HS-27A (cell line): Measurements from ENCODE around the gene MAFB.

Experiments
- DNase-seq: peaks from one replicate; pipeline ENCODE4 v3.0.0-alpha.2; 2012; ENCODE audit warnings: low read depth, missing footprints

Gene MAFB

DNA sequence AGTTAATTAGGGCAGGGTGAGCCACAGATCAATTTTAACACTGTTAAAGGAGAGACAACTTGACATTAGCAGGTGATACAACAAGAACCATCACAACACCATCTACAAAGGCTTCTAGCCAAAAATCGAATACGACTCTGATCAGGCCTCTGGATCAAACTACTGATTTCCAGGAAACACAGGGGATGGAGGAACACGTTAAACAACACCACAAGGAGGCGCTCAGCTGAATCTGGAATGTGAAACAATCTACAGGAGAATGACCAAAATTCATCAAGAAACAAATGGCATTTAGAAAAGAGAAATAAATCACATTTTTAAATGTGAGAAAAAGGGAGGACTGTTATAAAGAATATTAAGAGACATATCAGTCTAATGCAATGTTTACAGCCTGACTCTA lies 13.5 kb upstream of the MAFB start:
- no peak for DNase-seq

- DNase-seq = no peak
Observed at GRCh38 chr20:40698744-40699143, 9.7 kb upstream of the MAFB start.

DNA sequence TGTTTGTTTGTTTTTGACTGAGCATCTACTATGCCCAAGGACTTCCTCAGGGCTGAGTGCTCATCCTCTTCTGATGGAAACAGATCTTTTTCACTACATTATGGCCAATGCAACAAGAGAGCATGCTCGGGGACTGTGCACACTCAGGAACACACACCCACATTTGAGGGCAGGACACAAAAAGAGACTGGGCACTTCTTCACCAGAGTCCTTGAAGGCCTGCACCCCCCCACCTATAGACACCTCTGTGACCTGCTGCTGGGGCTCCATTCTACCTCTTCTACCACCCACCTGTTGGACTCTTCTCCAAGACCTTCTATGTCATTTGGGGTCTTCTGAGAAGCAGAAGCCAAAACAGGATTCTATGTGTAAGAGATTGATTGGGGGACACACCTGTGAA lies 9.2 kb upstream of the MAFB start:
- no peak for DNase-seq

DNA sequence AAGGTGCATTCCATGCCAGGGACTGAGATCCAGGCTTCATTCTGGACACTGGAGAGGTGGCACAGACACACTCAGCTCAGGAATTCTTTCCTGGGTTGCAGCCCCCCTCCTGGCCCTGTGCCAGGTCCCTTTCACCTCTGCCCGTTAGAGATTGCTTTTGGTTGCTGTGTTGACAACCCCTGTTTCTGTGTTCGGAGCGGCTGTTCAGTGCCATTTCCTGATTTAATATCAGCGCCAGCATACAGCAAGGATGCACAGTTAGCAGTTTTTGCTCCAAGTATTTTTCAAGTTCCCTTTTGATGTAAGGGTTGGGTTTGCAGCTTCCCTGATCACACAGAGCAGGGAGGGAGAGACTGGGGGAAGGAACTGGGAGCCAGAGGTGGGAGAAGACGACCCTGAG lies 8.5 kb upstream of the MAFB start:
- DNase-seq = no peak

DNA sequence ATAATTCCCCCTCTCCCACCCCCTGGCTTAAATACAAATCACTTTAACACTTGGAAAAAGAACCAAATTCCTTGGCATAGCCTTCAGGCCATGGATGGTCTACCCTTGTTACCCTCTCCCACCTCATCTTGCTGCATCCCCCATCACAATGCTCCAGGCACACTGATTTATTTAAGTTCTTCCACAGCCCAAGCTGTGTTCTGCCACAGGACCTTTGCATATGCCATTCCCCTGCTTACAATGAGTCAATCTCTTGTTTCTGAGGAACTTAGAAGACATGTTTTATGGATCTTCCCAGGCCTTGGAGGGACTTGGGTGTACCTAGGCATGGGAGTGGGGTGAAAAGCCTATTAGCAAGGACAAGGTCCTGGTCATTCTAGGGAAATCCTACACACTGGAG lies 6.2 kb upstream of the MAFB start:
- DNase-seq = no peak

- no peak for DNase-seq
Observed at GRCh38 chr20:40694246-40694645, 5.2 kb upstream of the MAFB start.

DNA sequence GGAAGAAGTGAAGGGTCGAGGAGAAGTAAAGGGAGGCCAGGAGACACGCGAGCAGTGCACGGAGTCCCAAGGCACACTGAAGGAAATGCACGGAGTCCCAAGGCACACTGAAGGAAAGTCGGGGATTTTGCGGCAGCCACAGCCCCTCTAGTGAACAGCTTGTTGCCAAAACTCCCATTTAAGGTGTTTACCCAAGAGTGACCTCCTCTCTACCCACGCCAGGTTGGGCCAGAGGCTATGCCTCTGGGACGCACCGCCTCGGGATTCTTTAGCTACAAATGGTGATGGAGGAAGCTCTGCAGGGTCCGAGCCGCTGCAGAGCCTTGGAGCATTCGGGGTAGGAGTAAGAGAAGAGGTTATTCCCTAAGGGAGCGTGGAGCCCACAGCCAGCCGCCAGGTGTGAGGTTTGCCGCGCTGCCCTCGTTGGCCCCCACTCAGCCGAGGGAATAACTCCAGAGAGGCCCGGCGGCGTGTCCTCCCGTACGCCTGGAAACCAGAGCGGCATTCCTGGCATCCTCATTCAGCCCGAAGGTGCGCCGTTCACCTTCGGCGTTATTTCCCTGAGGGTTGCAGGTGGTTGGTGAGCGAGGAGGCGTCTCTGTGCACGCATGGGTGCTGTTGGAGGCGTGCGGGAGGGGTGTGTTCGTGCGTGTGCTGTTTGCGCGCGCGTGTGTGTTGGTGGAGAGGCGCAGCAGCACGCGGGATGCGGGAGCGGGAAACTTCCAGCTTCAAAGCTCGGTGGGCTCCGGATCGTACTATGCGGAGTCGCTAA lies 3.4 kb upstream of the MAFB start:
- DNase-seq = no peak

- DNase-seq = no peak
Observed at GRCh38 chr20:40691566-40692239, 2.7 kb upstream of the MAFB start.

- DNase-seq = no peak
Observed at GRCh38 chr20:40690836-40691565, 2.0 kb upstream of the MAFB start.

DNA sequence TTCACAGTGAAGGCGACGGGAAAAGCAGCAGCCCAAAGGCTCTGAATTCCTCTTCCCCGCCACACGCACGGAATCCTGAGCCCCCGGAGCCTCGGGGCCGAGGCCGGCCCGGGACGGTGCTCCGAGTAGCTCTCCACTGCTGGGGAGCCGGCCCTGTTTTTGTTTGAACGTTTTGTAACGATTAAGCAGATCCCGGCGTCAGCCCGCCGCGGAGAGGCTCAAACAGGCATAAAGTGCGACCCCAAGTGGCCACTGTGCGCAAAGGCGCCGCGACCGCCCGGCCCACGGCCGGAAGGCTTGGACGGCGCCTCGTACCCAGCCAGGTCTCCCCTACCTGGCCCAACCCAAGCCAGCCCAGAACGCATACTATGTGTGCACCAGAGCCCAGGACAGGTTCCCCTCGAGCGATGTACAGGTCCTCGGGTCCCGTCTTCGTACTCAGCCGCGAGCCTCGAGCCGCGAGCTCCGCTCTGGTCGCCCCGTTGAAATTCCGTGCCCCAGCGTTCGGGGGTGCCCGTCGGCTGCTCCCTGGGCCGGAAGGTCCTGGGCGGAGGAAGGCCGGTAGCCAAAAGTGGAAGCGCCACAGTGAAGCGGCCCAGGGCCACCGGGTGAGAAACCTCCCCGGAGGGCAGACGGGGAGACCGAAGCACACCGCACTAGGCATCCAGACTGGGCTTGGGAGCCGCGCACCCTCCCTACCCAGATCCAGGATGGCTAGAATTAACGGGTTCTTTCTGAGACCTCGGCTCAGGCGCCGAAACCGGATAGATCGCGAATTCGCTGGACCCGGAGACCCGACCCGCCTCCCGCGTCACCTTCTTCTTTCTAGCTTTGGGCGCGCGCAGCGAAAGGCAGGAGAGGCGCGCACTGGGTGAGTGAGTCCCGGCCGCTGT lies 1.2 kb upstream of the MAFB start:
- DNase-seq = peak; percentile 8

GRCh38 chr20:40688129-40689099 lies 622 bp downstream of the MAFB start:
- DNase-seq = no peak

DNA sequence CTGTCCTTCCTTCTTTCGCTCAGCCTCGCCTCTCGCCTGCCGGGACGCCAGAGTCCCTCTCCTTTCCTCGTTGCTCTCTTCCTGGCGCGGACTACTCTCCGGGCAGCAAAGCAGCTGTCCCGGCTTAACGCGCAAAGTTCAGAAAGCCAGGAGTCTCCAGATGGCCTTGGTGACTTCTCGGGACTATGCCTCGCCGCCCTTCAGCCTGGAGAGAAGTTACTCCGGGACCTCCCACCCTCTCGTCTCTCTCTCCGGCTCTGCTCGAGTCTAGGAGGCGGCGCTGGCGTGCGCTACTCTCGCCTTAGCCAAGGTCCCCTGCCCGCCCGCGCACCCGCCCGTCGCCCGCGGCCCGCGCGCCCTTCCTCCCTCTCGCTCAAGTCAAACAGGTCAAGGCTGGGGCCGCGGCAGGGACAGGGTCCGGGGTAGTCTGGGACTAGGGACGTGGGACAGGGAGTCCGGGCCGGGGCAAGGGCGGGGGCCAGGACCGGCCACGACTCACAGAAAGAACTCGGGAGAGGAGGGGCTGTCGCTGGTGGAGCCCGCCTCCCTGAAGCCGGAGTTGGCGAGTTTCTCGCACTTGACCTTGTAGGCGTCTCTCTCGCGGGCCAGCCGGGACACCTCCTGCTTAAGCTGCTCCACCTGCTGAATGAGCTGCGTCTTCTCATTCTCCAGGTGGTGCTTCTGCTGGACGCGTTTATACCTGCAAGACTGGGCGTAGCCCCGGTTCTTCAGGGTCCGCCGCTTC lies 1.5 kb downstream of the MAFB start:
- no peak for DNase-seq

GRCh38 chr20:40686893-40687292 lies 2.1 kb downstream of the MAFB start:
- DNase-seq = no peak

DNA sequence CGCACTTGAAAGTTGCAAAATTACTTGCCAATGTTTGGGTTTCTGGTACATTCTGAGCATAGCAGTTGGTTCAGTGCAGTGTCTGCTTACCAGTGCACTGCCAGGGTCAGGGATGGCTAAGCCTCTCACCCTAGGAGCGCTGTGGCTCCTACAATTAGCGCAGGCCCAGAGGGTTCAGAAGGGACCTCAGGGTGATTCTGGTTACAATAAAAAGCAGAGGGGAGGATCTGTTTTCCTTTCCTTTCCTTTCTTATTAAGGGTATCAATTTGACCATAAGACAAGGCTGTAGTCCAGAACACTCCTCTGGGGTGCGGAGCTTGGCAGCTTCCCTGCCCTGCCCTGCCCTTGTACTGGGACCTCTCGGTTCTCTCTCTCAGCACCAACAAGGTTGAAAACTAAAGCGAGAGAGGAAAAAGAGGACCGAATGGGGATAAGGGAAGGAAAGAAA lies 2.6 kb downstream of the MAFB start:
- DNase-seq = no peak

GRCh38 chr20:40685349-40685748 lies 3.7 kb downstream of the MAFB start:
- DNase-seq = no peak

DNA sequence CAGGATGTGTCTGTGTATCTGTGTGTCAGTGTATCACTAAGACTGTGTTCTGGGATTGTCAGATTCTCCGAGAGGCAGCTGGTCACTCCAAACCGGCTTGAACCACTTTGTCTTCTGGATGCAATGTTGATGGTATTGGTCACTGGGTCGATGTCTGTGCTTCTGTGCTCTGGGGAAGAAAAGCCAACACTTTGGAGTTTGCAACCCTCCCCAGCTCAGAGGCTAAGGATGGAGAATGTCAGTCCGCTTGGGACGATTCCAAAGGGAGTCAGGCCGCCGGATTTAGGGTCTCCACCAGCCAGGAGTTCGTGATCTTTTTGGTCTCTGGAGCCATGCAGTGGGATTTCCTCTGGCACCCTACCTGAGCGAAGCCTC lies 5.2 kb downstream of the MAFB start:
- DNase-seq = no peak

DNA sequence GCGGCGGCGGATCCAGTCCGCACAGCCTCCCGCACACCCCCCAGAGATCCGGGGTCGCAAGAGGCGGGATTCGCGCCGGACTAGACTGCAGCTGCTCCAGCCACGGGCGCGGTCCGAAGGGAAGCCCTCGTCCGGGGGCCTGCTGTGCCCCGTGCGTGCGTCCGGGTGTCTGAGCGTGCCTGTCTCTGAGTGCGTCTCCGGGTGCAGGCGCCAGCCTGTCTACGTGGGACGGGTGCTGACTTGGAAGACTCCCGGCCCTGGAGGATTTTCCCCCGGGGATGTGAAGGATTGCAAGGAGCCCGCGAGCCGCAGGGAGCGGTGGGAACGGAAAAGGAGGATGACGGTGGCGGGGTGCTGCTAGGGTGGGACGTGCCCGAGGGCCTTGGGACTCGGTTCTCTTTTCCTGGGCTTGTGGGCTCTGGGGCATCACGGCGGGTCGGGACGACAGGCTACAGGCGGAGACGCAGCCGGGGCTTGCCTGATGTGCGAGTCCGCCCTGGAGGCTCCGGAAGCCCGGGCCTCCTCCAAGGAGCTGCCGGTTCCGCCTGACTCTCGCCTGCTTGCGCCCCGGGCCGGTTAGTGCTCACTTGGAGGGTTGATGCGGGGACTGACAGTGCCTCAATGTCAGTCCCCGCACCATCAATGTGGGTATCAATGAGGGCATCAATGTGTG lies 5.7 kb downstream of the MAFB start:
- DNase-seq = no peak

DNA sequence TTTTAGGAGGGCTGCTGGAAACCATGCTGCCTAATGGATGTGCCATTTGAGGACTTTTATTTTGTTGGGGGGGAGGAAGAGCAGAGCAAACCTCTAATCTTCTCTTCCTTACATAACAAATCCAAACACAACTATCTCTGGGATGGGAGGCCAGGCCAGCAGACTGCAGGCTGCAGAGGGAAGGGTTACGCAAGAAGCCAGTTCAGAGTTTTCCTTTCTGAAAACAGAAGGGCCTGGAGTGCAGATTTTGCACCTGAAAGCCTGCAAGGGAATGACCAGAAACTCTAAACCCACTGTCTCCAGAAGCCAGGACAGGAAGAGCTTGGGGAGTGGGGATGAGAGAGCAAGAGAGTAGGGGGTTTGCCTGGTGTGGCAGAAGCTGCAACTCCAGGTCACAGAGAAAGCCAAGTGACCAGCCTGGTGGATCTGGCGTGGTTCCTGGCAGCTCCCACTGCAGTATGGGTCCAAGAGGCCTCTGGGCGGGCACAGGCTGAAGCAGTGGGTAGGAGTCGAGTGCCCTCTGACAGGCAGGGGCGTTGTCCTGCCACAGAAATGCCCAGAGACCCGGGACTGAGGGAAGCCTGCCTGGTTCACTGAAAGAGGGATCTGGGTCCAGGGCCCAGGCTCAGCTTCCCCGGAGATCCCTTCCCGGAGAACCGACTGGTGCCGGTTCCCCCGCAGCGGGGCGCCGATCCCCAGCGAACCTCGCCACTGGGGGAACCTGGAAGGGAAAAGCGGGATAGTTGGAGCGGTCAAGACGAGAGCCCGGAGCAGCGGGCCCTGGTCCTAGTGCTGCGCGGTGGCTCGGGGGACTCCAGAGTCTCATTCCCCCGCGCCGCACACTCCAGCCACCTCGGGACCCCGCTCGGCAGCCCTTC lies 6.7 kb downstream of the MAFB start:
- DNase-seq = no peak

- no peak for DNase-seq
Observed at GRCh38 chr20:40681684-40682083, 7.4 kb downstream of the MAFB start.
